Umbilical cord (tissue), 2 donors: Measurements from ENCODE around the gene PVALEF. TPM values are rescaled to one million over a fixed set of nuclear protein-coding genes. Genes with fewer than 3 reads are reported as not detected.
"Not testable (repeated sequence)": the region's sequence is repeated elsewhere in the genome, so short reads cannot be mapped to it uniquely, and the experiment has no call there.

Experiments
- DNase-seq: peaks from one replicate; pipeline ENCODE4 v3.0.0-alpha.2; 2015; ENCODE audit warnings: low spot score
- total RNA-seq: library from RNA; depleted of rRNA; stranded (reverse); fragments of >200 nt; gene quantifications from one replicate; pipeline ENCODE4 v1.2.3, GENCODE V29; 2014; ENCODE audit warnings: low replicate concordance; ENCODE audit not compliant: insufficient read depth

The PVALEF gene
- total RNA-seq, 1 donor from 2014 or later, result not detected

DNA sequence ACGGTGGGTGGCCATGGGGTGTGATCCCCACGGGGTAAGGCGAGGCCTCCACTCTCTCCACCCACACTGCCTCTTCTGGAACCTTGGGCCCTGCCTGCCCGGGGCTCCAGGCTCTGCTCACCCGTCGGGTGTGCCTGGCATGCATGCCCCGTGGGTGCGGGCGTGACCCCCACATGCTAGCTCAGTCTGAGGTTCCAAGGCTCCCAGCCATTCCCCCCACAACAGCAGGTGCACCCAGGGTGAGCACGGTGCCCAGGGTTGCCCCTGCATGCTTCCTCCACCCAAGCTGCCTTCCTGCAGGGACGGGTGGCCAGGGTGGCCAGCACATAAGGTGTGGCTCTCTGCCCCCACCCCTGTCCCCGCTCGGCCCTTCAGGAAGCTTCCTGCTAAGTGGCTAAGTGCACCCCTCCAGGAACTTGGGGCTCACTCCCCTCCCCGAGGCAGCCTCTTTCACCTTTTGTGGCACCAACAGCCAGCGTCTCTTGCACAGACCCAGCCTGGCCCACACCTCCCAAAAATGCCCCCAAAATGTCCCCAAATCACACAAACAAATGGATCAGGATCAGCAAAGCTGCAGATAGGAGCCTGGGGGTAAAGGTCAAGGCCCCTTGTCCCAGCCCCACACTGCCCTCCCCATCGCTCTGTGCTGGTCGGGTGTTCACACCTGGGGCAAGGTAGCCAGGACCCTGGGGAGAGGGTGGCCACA, 21.4 kb upstream of the PVALEF start:
- DNase-seq, result no peak

DNA sequence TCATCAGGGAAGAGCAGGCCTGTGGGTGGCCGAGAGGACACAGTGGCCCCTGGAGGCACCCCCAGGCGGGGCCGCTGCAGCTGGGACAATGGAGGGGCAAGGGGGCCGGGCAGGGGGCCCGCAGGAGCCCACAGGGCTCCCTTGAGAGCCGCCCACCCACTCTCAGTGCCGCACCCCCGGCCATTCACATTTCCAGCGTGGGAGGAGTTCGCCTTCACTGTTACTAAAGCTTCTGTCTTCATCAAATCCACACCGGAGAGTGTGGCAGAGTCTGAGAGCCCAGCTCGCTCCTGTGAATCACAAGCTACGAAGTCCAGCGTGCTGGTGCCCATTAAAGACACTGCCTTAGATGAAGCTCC, 20.9 kb upstream of the PVALEF start:
- no peak for DNase-seq

DNA sequence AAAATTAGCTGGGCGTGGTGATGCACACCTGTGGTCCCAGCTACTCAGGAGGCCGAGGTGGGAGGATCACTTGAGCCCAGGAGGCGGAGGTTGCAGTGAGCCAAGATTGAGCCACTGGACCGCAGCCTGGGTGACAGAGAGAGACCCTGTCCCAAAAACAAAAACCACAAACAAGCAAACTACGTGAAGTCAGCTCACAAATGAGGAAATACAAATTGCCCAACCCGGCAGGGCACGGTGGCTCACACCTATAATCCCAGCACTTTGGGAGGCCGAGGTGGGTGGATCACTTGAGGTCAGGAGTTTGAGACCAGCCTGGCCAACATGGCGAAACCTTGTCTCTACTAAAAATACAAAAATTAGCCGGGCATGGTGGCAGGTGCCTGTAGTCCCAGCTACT, 19.1 kb upstream of the PVALEF start:
- not testable (repeated sequence) for DNase-seq

DNA sequence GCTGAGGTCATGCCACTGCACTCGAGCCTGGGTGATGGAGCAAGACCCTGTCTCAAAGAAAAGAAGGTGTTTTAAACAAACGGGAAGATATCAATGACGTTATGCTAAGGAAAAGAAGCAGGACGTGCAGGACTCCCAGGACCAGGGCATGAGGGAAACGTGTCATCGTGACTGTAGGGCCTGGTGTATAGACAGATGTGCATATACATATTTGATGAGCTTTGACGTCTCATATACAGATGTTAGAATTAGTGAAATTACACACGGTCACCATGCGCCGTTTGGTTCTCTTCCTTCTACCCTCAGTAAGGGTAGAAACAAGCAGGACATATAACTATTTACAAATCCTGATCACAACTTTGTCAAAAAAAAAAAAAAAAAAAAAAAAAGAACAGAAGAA, 17.6 kb upstream of the PVALEF start:
- no peak for DNase-seq

DNA sequence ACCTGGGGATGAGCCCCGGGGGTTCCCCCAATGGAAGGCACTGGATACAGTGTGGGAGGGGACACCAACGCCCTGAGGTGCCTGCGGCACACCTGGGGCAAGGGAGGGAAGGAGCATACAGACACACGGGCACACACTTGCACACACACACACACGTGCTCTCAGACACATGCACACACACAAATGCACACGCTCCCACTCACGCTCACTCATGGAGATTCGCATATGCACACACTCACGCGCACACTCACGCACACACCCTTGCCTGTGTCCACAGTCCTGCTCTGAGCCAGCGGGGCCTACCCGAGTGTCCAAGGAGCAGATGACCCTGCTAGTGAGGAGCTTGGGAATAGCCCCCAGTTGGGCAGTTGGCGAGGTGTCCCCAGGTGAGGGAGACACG, 16.7 kb upstream of the PVALEF start:
- DNase-seq, result no peak

DNA sequence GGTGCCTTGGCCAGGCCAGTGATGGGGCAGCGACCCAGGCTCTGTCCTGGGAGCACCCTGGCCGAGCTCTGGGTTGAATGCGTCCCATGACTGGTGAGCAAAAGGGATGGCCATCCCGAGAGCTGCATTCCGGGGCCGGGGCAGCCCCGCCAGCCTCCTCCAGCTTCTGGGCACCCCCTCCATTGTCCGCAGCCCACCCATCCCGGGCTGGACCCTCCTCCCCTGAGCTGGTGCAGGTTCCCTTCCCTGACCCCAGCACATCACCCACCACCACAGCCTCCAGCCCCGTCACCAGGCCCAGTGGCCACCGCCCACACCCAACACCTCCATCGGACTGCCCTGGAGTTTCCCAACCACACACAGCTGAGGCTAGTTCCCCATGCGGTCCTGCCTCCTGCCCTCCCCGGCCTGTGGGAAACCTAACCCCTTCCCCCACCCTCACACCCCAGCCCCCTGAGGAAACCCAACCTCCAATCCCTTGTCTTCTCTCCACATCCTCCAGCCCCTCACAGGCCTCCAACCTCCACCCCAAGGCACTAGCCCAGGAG, 16.2 kb upstream of the PVALEF start:
- no peak for DNase-seq

DNA sequence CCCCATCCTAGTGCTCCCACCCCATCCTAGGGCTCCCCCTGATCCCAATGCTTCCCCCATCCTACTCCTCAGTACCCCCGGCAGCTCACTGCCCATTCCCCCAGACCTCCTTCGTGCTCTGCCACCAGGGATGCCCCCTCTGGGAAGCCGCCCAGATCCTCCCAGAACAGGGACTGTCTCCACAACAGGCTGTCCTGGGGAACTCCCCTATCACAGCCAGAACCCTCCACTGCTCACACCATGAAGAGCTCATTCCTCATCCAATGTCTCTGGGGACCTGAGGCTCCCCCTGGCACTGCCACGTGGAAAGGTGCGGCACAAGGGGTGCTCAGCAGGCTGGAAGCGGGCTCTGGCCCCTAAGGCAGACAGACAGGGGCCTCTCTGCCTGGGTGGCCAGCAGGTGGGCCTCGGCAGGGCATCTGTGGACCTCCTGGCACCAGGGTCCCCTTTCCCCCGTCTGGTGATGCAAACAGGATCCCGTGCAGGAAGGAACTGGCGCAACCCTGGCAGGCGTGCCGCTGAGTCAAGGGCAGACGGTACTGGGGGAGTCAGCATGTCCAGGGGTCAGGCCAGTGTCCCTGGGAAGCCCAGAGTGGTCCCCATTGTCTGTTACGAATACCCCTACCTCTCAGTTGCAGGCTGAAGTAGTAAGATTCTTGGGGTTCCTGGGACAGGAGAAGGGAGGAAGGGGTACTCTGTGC, 14.8 kb upstream of the PVALEF start:
- no peak for DNase-seq

DNA sequence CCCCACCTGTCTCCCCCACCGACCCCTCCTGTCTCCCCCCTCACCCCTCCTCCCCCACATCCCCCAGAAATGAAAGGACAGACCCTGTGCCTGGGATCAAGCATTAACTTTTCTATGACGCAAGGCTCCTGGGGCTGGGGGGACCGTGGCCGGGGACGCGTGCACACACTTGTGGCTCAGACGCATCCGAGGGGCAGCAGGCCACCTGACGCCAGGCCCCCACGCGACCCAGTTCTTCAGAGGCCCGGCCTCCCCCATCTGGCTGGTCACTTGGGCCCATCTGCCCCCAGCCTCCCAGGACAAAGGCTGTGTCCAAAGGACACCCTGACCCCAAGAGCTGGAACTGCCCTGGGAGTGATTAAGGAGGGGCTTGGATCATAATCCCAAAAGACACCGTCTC, 14.0 kb upstream of the PVALEF start:
- no peak for DNase-seq

DNA sequence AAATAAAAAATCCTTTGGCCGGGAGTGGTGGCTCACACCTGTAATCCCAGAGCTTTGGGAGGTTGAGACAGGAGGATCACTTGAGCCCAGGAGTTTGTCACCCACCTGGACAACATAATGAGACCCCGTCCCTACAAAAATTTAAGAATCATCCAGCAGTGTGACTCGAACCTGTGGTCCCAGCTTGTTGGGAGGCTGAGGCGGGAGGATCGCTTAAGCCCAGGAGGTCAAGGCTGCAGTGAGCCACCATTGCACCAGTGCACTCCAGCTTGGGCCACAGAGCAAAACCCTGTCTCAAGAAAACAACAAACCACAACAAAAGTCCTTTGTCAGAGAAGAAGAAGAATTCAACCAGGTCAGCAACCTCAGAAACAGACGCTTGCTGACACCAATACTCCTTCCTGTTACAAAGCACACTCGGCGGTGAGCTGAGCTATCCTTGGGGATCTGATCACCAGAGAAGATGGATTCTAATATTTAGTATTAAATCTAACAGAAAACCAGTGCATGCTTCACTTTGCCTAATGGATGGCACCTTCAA, 12.9 kb upstream of the PVALEF start:
- DNase-seq, result no peak

DNA sequence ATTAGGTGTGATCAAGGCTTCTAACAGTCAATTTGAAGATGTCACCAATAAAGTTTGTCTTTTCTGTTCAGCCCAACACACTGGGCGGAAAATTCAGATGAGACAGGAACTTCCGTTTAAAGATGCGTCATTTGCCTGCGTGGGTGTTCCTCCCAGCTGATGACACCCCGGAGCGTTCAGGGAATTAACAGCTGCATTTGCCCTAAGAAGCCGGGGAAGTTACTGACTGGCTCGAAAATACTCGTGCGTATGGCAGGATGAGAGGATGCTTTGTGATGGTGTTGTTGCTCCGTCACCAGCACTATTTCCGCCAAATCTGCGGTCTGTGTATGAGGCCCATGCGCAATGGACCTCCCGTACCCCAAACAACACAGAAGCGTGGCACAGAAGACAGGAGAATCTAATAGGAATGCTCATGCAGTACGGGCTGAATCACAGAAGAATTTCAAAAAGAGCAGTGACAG, 11.9 kb upstream of the PVALEF start:
- DNase-seq, result no peak

DNA sequence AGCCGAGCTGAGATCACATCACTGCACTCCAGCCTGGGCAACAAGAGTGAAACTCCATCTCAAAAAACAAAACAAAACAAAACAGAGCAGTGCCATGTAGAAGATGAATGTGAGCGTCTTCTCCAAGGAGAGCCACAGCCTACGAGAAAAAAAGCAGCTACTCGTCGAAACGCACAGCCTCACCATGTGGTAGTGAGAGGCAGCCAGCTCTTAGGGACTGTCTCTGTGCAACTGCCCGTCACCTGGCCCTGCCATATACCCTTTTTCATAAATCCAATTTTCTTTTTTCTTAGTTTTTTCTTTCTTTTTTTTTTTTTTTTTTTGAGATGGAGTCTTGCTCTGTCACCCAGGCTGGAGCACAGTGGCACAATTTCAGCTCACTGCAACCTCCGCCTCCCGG, 11.3 kb upstream of the PVALEF start:
- DNase-seq, result not testable (repeated sequence)

DNA sequence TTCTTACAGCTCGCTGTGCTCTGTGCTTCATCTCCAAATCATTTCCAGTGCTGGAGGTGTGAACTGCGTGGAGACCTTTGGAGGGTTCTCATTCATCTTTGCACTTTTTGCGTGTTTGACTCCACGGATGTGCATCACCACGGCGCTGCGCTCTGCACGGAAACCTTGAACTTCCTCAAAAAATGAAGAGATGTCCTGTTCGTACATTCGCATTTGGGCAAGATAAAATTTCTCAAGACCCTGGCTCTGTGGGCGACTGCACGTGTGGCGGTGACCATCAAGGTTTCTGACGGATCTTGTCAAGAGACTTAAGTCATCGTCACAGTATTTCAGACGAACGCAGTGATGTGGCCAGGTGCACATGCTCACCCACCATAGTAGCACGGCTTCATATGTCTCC, 10.3 kb upstream of the PVALEF start:
- no peak for DNase-seq

DNA sequence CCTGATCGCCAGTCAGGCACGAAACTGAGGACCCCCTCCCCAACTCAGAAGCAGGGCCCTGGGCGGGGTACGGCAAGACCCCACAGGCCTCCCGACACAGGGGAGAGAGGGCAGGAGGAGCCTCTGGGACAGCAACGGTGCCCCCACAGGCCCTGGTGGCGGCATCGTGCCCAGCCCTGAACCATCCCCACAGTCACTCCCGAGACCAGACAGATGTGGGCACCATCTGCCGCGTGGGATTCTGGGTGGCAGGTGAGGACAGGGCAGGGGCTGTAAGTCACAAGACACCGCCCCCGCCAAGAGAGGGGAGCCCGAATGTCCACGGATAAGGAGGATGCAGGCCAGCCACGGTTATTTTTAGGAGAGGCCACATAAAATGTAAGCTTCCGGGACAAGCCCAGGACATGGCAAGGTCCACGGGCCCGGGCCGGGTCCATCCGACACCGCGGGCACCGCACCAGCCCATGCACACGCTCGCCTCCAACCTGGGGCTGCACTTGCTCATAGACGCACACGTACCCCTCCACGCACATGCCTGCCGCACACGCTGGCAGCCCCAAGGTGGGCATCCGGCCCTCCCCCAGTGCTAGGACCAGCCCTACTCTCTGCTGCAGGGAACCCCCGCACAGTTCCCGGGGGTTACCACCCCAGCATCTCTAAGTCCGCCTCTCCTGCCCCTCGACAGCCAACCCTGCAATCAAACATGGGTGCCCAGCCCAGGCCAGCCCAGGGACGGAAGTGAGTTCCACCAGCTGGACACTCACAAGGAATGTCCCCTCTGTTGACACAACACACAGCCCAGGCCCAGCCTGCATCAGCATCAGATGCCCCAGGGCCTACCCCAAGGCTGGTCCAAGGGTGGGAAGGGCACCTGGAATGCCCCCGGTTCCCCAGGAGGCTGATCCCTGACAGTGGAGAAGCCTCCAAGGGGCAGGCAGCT, 8.2 kb upstream of the PVALEF start:
- no peak for DNase-seq

DNA sequence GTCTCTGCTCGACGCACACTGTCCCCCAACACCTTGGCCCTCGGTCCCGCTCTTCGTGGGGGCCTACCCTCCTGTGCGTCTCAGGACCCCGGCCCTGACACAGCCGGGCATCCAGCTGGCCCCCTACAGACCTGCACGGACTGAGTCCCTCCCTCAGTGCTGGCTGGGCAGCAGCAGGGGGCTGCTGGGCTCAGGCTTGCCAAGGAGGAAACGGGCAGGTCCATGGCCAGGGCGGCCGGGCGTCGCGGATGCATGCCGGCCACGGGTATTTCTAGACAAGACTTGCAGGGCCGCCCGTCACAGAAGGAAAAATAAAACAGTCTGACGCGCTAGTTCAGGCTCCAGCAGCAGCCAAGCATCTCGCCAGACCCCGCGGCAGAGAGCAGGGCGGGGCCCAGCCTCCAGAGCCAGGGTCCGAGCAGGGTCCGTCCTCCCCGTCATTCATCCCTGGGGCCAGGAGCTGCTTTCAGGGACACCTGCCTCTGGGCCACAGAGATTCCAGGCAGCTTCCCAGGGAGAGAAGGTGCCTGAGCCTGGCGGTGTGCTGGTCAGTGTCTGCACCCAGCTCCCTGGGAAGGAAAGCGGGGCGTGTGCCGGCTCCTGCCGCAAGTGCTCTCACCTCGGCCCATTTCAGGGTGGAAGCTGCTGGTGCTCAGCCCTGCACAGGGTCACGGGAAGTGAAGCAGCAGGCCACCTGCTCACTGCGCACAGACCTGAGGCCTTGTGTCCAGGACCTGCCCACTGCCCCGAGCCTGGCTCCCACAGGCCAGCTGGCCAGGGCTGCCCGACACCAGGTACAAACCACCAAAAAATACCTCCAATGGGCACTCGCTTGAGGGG, 7.2 kb upstream of the PVALEF start:
- no peak for DNase-seq

DNA sequence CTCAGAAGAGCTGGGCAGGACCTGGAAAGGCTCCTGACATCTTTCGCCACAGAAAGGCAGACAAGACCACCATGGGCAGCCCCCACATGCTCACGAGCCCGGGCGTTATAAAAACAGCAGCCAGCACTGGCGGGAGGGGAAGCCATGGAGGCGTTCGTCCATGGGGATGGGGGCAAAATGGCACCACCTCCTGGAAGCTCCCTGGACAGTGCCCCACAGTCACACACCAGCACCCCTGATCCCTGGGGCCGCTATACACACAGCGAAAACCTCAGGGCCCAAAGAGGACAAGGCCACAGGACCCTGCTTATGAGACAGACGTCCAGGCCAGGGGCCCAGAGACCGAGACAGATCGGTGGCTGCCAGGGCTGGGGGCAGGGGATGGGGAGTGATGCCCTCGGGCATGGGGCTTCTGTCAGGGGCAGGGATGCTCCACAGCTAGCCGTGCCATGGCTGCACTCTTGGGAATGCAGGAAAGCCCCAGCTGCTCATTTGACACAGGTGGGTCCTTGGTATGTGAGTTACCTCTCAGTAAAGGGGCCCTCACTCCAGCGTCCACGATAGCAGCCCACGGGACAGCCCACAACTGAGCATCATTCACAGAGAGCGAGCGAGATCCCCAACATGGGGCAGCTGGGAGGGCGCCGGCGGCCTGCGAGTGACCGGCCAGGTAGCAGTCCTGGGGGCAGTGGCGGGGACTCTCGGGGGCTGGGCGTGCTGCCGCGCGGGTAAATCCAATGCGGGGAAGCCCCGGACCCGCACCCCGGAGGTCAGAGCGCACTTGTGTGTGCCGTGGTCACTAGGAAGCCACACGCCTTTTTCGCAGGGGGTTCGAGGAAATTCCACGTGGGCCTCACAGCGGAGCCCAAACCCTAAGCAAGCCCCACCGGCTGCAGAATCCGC, 6.4 kb upstream of the PVALEF start:
- DNase-seq, result no peak

DNA sequence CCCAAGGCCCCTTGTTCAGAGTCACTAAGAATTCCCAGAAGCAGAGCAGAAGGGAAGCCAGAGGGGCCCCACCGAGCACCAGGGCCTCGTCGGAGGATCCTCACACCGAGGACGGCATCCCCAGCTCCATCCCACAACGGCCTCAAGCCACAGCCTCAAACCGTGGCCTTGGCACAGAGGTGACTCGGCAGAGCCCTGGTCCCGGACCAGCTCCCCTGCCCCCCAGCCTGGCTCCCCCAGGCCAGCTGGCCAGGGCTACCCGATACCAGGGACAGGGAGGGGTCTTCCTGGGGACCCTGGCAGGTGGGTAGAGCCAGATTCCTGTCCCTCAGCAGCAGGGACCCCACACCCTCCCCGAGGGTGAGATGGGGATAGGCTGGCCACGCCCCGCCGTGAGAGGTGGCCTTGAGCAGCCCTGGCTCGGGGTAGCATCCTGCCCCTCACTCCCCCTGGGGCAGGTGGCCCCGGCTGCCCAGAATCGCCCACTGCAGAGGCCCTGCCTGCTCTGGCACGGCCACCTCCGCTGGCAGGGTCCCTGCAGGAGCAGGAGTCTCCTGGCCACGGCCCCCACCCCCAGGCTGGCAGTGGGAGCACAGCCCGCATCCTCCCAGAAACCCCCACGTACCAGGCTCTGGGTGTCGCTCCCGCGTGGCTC, 5.6 kb upstream of the PVALEF start:
- no peak for DNase-seq

DNA sequence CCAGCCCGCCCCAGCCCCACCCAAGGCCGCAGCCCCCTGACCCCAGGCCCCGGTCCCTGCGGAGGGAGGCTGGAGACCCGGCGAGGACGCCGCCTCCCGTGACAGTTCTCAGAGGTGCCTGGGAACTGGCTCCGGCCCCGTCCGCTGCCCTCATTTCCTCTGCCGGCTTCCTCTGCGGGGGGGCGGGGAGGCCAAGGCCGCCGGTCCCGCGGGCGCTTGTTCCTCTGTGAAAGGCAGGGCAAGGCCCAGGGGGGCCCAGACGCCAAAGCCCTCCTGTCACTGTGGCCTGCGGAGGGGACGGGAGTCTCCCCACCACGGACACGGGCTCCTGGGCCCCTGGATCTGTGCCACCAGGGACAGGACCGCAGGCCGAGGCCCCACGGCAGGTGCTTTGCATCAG, 5.0 kb upstream of the PVALEF start:
- DNase-seq, result no peak

DNA sequence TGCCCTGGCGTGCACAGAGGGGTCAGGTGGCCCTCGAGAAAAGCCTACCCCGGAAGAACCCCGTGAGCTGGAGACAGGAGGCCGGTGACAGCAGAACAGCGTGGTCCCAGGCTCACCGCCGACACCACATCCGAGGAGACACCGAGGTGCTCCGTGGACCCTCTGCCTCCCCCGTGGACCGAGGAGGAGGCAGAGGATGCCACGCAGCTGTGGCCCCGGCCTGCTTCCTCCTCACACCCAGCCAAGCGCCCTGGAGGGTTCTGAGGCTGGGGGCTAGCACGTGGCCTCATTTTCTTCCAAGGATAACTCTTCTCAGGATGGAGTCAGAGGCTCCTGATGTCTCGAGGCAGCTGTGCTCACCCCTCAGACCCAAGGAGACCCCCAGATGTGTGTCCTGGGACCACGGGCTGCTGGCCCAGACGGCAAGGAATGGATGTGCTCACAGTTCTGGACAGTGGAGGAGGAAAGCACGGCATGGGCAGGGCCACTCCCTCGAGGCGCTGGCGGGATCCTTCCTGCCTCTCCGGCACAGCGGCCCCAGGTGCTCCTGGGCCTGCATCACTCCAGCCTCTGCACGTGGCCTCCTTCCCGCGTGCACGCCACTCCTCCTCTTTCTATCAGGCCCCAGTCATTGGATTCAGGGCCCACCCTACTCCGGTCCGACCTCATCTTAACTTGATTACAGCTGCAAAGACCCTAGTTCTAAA, 4.4 kb upstream of the PVALEF start:
- no peak for DNase-seq

DNA sequence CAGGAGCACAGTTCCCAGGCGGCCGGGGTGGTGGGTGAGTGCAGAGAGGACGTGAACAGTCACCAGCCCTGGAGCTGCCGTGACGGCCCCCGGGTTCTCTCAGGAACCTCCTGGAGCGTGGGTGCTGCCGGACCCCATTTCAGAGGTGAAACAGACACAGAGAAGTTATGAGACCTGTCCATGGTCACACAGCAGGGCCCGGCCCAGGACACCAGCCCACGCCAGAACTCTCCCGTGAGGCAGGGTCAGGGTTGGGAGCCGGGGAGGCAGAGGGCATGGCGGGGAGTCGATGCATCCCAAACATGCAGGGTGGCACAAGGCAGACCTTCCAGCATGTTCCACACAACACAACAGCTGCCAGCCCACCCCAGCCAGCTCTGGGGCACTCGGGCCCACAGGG, 3.8 kb upstream of the PVALEF start:
- DNase-seq, result no peak
